Stimulated activated naive CD4-positive, alpha-beta T cell treated with Interleukin-2 at 50 U/mL for 16 hours (primary cell): ENCODE data around the gene IL23A.

Experiments
- DNase-seq: peaks from one replicate; lab custom pipeline; 2025; lab: John Stamatoyannopoulos, UW

Gene IL23A

DNA sequence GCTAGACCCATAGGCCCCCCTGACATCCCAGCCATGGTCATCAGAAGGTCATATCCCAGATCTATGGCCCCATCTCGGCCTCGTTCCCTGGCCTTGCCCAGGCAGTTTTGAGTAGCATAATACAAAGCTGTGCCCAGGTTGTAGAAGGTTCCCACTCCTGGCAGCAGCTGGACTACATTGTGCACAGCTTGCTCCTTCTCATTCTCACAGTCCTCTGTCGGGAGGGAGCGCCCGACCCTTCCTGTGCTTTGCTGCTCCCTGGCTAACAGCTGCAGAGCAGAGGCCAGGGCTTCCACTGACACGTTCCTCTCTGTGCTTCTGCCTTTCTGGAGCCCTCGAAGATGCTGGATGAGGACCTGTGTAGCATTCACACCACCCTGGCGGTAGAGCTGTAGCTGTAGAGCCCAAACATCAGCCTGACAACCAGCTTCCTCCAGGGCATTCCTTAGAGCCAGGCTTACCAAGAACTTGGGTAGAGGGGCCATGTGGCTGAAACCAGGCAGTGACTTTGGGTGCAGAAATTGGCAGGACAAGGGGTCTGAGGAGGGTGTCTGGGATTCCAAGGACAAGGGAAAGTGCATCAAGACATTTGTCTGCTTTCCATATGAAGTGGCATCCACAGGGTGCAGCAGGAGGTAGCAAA lies 22.9 kb downstream of the IL23A start:
- DNase-seq, result no peak

- DNase-seq, result no peak
These were observed 23.7 kb downstream of the IL23A start, which contains the start of gene APOF for GRCh38 chr12:56362130-56363059. TSS of gene APOF (minus strand) at chr12:56362857. CDS start at chr12:56362745, 112 bp downstream.

DNA sequence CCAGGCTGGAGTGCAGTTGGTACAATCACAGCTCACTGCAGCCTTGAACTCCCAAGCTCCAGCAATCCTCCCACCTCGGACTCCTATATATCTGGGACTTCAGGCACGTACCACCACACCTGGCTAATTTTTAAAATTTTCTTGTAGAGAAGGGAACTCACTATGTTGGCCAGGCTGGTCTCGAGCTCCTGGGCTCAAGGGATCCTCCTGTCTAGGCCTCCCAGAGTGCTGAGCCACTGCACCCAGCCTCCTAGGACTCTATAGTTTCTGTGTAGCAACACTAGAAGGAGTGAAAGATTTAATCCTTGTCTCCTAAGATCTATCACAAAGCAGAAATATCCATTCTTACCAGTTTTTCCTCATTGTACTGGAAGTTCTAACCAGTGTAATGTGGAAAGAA lies 28.3 kb downstream of the IL23A start:
- no peak for DNase-seq

DNA sequence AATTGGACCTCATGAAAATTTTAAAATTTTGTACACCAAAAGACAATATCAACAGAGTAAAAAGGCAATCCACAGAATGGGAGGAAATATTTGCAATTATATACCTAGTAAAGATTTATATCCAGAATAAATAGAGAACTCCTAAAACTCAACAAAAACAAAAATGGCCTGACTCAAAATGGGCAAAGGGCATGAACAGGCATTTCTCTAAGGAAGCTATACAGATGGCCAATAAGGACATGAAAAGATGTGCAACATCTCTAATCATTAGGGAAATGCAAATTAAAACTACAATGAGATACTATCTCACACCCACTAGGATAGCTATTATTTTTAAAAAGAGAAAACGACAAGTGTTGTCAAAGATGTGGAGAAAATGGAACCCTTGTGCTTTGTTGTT lies 34.8 kb downstream of the IL23A start:
- no peak for DNase-seq

DNA sequence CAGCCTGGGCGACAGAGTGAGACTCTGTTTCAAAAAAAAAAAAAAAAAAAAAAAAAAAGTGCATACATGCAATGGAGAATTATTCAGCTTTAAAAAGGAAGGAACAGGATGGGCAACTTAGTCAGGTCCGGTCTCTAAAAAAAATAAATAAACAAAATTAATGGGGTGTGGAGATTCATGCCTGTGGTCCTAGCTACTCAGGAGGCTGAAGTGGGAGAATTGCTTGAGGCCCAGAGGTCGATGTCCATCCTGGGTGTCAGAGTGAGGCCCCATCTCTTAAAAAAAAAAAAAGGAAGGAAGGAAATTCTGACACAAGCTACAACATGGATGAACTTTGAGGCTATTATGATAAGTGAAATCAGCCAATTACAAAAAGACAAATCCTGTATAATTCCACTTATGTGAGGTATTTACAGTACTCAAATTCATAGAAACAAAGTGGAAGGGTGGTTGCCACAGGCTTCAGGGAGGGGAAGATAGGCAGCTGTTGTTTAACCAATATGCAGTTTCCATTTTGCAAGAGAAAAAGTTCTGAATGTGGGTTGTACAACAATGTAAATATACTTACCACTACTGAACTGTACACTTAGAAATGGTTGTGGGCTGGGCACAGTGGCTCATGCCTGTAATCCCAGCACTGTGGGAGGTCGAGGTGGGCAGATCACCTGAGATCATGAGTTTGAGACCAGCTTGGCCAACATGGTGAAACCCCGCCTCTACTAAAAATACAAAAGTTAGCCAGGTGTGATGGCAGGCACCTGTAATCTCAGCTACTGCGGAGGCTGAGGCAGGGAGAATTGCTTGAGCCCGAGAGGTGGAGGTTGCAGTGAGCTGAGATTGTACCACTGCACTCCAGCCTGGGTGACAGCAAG lies 36.3 kb downstream of the IL23A start:
- no peak for DNase-seq

DNA sequence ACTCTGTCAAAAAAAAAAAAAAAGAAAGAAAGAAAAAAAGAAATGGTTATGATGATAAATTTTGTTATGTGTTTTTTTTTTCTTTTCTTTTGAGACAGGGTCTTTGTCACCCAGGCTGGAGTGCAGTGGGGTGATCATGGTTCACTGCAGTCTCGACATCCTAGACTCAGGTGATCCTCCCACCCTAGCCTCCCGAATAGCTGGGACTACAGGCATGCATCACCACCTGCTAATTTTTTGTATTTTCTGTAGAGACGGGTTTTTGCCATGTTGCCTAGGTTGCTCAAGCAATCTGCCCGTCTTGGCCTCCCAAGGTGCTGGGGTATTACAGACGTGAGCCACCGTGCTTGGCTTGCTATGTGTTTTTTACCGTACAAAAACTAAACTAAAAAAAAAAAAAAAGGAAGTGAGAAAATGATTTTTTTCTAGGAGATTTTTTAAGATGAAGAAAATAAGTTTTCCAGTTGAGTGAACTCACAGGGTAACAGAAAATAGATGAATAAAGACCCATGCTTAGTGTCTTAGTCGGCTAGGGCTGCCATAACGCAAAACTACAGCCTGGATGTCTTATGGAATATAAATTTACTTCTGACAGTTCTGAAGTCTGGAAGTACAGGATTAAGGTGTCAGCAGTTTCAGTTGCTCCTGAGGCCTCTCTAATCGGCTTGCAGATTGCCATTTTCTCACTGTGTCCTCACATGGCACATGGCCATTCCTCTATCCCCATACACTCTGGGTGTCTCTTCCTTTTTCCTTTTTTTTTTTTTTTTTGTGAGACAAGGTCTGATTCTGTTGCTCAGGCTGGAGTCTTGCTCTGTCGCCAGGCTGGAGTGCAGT lies 37.1 kb downstream of the IL23A start:
- no peak for DNase-seq

- DNase-seq, result no peak
These were observed 38.8 kb downstream of the IL23A start for GRCh38 chr12:56377310-56377988.

- DNase-seq, result no peak
These were observed 39.3 kb downstream of the IL23A start for GRCh38 chr12:56377989-56378316.

DNA sequence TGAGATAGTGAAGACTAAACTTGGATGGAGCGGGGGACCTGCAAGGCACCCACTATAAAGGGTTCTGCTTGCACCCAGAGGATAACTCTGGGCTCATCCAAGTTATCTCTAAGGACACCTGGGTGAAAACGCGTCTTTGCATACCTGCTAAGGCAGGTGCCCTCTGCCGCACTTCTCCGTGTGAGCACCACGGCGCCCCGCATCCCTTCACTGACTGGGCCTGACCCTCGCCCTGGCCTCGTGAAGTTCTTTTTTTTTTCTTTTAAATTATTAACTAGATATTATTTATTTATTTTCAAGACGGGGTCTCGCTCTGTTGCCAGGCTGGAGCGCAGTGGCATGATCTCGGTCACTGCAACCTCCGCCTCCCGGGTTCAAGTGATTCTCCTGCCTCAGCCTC lies 43.9 kb downstream of the IL23A start:
- no peak for DNase-seq

- DNase-seq, result no peak
These were observed 47.2 kb downstream of the IL23A start for GRCh38 chr12:56385873-56386272.

DNA sequence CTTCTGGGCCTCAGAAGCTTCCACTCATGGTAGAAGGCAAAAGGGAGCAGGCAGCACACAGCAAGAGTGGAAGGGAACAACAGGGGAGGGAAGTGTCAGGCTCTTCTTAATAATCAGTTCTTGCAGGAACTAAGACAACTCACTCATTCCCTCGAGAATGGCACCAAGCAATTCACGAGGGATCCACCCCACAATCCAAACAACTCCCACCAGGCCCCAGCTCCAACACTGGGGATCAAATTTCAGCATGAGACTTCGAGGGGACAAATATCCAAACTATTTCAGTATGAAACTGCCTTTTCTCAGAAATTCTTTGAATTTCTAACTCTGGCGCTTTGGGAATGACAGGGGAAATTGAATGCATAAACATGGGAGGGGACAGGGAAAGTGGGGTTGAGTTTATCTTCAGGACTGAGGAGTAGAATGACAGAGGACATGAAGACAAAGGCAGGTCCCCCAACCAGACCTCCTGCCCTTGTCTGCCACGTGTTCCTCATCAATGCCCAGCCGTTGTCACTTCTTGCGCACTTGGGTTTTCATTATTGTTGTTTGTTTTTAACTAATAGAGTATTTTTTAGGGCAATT lies 48.6 kb downstream of the IL23A start:
- no peak for DNase-seq

DNA sequence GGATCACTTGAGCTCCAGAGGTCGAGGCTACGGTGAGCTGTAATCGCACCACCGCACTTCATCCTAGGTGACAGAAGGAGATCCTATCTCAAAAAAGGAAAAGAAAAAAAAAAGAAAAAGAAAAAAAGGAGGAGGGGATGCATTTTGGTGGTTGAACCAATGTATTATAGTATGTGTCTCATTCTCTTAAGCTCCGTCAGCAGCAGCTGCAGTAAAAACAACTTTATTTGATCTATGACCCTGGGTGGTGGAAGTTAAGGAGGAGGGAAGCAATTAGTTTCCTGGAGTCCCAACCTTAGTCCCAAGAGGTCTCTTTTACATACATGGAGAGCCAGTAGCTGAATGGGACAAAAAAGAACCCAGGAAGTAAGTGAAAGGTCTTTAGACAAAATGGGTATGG lies 50.7 kb downstream of the IL23A start:
- no peak for DNase-seq
